Peyer's patch (tissue), 4 donors: ENCODE results near the gene PPRC1. TPM values are rescaled to one million over a fixed set of nuclear protein-coding genes. Genes with fewer than 3 reads are reported as not detected.

Experiments
- DNase-seq, 3 donors: peaks; one replicate each; pipeline ENCODE4 v3.0.0-alpha.2; 2017 to 2019
- H3K27ac ChIP-seq, 4 donors: fragments of 200-600 bp; sonication (generic); one replicate each; pipeline ENCODE4 v1.5.1; 2016 to 2019
- H3K27me3 ChIP-seq, 2 donors: fragments of 200-600 bp; sonication (generic); one replicate each; pipeline ENCODE4 v1.5.1; 2019
- H3K36me3 ChIP-seq, 3 donors: fragments of 200-600 bp; sonication (generic); one replicate each; pipeline ENCODE4 v1.5.1; 2016 to 2019
- H3K4me1 ChIP-seq, 4 donors: fragments of 200-600 bp; sonication (generic); one replicate each; pipeline ENCODE4 v1.5.1; 2016 to 2019
- H3K4me3 ChIP-seq, 4 donors: fragments of 200-600 bp; sonication (generic); 1 replicate in 3 of 4; 2 replicates in 1 of 4; pipeline ENCODE4 v1.5.1; 2016 to 2019; ENCODE audit warnings: mild to moderate bottlenecking in 1 of 4
- H3K9me3 ChIP-seq, 4 donors: fragments of 200-600 bp; sonication (generic); one replicate each; pipeline ENCODE4 v1.5.1; 2016 to 2019; ENCODE audit warnings: mild to moderate bottlenecking in 1 of 4
- POLR2A ChIP-seq, 2 donors: fragments of 450-650 bp; IDR thresholded peaks; one replicate each; pipeline ENCODE4 v1.5.1; 2017; ENCODE audit warnings: antibody characterized with exemption in 2 of 2, mild to moderate bottlenecking in 2 of 2, moderate library complexity in 2 of 2
- total RNA-seq, 4 donors: library from RNA; depleted of rRNA; stranded (reverse); fragments of >200 nt; gene quantifications; one replicate each; pipeline ENCODE4 v1.1.0, GENCODE V29; 2016
- TF ChIP-seq, protein P1 (sequence below), 6 experiments: fragments of 450-650 bp in 4 of 6; fragments of 200-600 bp in 2 of 6; sonication (generic) in 1 of 6; IDR thresholded peaks; one replicate each; pipeline ENCODE4 v1.5.1; 2017 to 2019; ENCODE audit warnings: antibody characterized with exemption in 6 of 6, mild to moderate bottlenecking in 3 of 6, moderate library complexity in 1 of 6

The PPRC1 gene
- total RNA-seq, 4 donors from 2014 or later: 8.6 to 71.0 (median 24.0) TPM

DNA sequence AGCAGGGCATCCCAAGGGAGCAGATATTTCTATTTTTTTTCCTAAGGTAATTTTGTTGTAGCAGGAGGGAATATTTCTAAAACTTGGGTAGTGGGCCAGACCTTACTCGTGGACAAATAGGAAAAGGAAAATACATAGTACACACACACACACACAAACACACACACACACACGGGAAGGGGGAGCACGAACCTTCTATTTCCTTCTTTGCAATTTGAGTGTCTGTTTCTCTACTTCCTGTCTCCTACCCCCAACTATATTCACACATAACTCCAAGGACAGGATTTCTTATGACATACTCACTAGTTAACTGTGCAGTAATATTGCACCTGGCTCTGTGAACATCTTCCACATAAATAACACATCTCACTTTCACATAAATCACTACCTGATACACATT is 17.1 kb upstream of the PPRC1 start:
- DNase-seq: no peak
- no peak for TF ChIP-seq POLR2A (IDR thresholded peaks at IDR 0.05)
- TF ChIP-seq, protein P1, sequence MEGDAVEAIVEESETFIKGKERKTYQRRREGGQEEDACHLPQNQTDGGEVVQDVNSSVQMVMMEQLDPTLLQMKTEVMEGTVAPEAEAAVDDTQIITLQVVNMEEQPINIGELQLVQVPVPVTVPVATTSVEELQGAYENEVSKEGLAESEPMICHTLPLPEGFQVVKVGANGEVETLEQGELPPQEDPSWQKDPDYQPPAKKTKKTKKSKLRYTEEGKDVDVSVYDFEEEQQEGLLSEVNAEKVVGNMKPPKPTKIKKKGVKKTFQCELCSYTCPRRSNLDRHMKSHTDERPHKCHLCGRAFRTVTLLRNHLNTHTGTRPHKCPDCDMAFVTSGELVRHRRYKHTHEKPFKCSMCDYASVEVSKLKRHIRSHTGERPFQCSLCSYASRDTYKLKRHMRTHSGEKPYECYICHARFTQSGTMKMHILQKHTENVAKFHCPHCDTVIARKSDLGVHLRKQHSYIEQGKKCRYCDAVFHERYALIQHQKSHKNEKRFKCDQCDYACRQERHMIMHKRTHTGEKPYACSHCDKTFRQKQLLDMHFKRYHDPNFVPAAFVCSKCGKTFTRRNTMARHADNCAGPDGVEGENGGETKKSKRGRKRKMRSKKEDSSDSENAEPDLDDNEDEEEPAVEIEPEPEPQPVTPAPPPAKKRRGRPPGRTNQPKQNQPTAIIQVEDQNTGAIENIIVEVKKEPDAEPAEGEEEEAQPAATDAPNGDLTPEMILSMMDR (IDR thresholded peaks at IDR 0.05): no peak

DNA sequence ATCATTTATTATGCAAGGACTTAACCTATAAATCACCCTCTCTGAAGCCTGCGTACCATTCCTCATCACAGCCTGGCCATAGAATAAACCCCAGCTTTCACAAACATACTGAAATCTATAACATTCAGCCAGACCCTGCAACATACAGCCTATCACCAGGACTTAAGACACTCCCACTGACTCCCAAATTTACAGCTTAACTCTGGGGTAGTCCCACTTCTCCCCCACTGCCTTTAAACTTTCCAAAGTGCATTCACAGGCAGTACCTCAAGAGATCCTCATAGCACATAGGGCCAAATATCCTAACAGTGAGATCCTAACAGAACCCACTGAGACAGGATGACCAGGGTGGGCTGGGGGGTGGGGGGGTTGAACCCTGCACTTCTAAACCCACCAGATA is 16.2 kb upstream of the PPRC1 start:
- H3K27me3 ChIP-seq: no peaks in the 10 kb centered on the region
- DNase-seq: no peak
- TF ChIP-seq, protein P1 (IDR thresholded peaks at IDR 0.05): no peak
- no peak for TF ChIP-seq POLR2A (IDR thresholded peaks at IDR 0.05)
- peaks cover 0 to 2% (median 0%) of the 10 kb centered on the region in 3 donors for H3K36me3 ChIP-seq
- H3K9me3 ChIP-seq: no peaks in the 10 kb centered on the region
- H3K4me3 ChIP-seq: peak overlapping the region in 1 of 4 donors; percentile 61
- peaks cover 0 to 78% (median 46%) of the 10 kb centered on the region in 4 donors for H3K4me1 ChIP-seq
- peak overlapping the region in 3 of 4 donors; percentile 97 to 99 (median 98) for H3K27ac ChIP-seq

More for the DNA sequence above, 17.1 kb upstream of the PPRC1 start:
- Histone ChIP-seq H3K4me3 (peak overlapping the region in 3 of 4 donors; percentile 75 to 87 (median 78)), H3K27ac (peak overlapping the region; percentile 79 to 98 (median 88)), H3K4me1 (peaks cover 0 to 73% (median 40%) of the 10 kb centered on the region in 4 donors), H3K36me3 (peaks cover 0 to 11% (median 0%) of the 10 kb centered on the region in 3 donors), H3K9me3 (no peaks in the 10 kb centered on the region), H3K27me3 (no peaks in the 10 kb centered on the region)

DNA sequence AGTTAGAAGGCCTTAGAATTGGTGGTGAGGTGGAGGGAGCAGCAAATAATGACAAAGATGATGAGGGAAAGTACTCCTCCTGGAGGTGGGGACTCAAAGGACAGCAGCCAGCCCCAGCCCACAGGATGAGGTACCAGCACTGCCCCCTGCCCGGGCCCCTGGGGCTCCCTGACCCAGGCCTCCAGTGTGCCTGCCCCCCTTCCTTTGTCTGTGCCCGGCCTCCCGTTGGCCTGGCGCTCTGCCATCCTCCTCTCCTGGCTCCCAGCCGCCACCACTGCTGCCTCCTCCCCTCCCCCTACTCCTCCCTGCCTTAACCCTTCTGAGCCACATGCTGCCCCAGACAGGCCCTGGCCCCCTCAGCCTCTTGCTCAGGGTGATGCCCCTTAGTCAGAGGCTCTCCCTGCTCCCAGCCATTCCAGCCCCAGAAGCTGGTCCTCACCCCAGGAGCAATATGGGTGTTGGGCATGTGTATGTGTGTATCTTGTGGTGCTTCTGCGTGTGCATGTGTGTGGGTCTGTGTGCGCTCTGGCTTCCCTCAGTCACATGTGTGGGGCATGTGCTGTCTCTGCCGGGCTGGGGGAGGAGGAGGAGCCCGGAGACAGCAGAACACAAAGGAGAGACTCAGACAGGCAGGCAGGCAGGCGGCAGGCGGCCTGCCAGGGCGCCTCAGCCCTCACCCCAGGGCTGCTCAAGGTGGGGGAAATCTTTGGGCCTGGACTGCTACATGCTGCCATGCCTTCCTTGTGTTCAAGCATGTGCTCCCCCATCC is 15.3 kb upstream of the PPRC1 start:
- H3K36me3 ChIP-seq: no peaks in the 10 kb centered on the region
- H3K27me3 ChIP-seq: no peaks in the 10 kb centered on the region
- TF ChIP-seq, protein P1 (IDR thresholded peaks at IDR 0.05): peak in 1 of 6 experiments; percentile 16
- no peak for TF ChIP-seq POLR2A (IDR thresholded peaks at IDR 0.05)
- DNase-seq: peak; percentile 61 to 78 (median 70)
- peak overlapping the region in 3 of 4 donors; percentile 17 to 89 (median 61) for H3K4me3 ChIP-seq
- peaks cover 0 to 73% (median 46%) of the 10 kb centered on the region in 4 donors for H3K4me1 ChIP-seq
- peak overlapping the region; percentile 97 to 99 (median 98) for H3K27ac ChIP-seq
- no peaks in the 10 kb centered on the region for H3K9me3 ChIP-seq

DNA sequence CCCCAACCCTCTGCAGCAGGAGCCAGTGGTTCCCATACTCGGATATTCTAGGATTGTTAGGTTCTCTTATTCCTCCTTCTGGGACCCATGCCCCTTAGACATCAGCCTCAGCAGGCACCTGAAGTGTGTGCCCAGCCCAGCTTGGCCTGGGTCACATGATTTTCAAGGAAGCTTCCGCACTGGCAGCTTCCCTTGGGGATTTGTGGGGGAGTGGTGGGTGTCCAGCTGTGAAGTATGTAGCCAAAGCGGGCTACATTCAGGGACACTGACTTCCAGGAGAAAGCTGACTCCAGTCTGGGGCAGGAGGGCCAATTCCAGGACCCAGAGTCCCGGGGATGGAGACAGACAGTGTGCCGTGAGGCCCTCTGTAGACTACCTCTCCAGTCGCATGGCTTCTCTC is 14.0 kb upstream of the PPRC1 start:
- TF ChIP-seq, protein P1 (IDR thresholded peaks at IDR 0.05): no peak
- TF ChIP-seq POLR2A (IDR thresholded peaks at IDR 0.05): no peak
- no peaks in the 10 kb centered on the region for H3K36me3 ChIP-seq
- no peaks in the 10 kb centered on the region for H3K9me3 ChIP-seq
- peak overlapping the region; percentile 97 to 99 (median 98) for H3K27ac ChIP-seq
- DNase-seq: peak; percentile 60 to 76 (median 71)
- no peaks in the 10 kb centered on the region for H3K27me3 ChIP-seq
- peak overlapping the region; percentile 61 to 89 (median 72) for H3K4me3 ChIP-seq
- peaks cover 0 to 60% (median 38%) of the 10 kb centered on the region in 4 donors for H3K4me1 ChIP-seq

DNA sequence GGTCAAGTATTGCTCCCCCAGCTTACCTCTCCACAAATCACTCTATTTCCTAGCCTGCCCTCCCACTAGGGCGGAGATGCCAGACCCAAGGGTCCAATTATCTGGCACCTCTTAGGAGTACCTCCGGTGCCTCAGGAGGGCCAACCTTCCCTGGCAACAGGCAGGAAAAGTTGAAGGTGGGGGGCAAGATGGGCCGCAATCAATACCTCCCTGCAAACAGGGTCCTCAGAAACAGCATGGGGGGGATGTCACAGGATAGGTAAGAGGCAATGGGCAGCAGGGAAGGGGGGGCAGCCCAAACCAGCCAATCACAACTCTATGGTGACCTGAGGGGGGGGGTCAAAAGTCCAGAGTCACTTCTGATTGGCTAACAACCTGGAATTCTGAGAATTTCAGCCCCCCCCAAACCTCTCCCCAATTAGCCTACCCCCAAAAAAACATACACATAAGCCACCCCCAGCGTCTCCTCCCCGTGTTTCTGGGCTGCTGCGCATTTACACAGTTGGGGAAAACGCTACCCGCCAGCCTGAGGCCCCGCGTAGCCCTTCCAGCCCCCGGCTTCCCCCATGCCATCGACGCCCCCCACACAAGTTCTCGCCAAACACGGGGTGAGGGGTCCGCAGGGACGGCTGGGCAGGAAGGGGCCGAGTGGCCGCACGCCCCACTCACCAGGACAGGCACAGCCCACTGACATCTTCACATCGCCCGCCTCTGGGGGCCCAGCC is 13.3 kb upstream of the PPRC1 start:
- Histone ChIP-seq H3K4me3 (peak overlapping the region; percentile 61 to 89 (median 72)), H3K27ac (peak overlapping the region; percentile 97 to 99 (median 98)), H3K27me3 (no peaks in the 10 kb centered on the region), H3K36me3 (no peaks in the 10 kb centered on the region), H3K9me3 (no peaks in the 10 kb centered on the region), H3K4me1 (peaks cover 0 to 56% (median 33%) of the 10 kb centered on the region in 4 donors)
- TF ChIP-seq, protein P1 (IDR thresholded peaks at IDR 0.05): no peak
- no peak for TF ChIP-seq POLR2A (IDR thresholded peaks at IDR 0.05)
- DNase-seq: peak; percentile 72 to 89 (median 83)
